Osteocyte (in vitro differentiated cells): ENCODE results near the gene SERPINB8. TPM values are rescaled to one million over a fixed set of nuclear protein-coding genes. Genes with fewer than 3 reads are reported as not detected.
A peak's percentile ranks its signal among the peaks of the same experiment; 100 is the strongest.

Source experiments
- DNase-seq: peaks from one replicate; pipeline ENCODE4 v3.0.0; 2021; ENCODE audit warnings: mixed read lengths; ENCODE audit not compliant: unreplicated experiment; ENCODE audit errors: extremely low spot score
- H3K27ac Mint-ChIP-seq: one replicate; pipeline ENCODE4 v1.8.0; 2021; ENCODE audit warnings: mild to moderate bottlenecking, mixed read lengths; ENCODE audit not compliant: unreplicated experiment
- H3K27me3 Mint-ChIP-seq: one replicate; pipeline ENCODE4 v1.8.0; 2021; ENCODE audit warnings: mixed read lengths; ENCODE audit not compliant: unreplicated experiment
- H3K36me3 Mint-ChIP-seq: one replicate; pipeline ENCODE4 v1.8.0; 2021; ENCODE audit warnings: mixed read lengths; ENCODE audit not compliant: unreplicated experiment
- H3K4me1 Mint-ChIP-seq: one replicate; pipeline ENCODE4 v1.8.0; 2021; ENCODE audit warnings: mixed read lengths; ENCODE audit not compliant: unreplicated experiment
- H3K4me3 Mint-ChIP-seq: one replicate; pipeline ENCODE4 v1.8.0; 2021; ENCODE audit warnings: mild to moderate bottlenecking, moderate library complexity, mixed read lengths; ENCODE audit not compliant: unreplicated experiment
- H3K9me3 Mint-ChIP-seq: one replicate; pipeline ENCODE4 v1.8.0; 2021; ENCODE audit warnings: mixed read lengths; ENCODE audit not compliant: unreplicated experiment
- total RNA-seq: library from RNA; stranded (reverse); gene quantifications from 2 replicates; pipeline ENCODE4 v1.2.1, GENCODE V29; 2021
- TF ChIP-seq, protein P1 (sequence below): fragments of 200-600 bp; sonication (generic); IDR thresholded peaks from 2 replicates; pipeline ENCODE4 v1.5.0; 2021; ENCODE audit warnings: antibody characterized with exemption, mild to moderate bottlenecking, moderate library complexity

SERPINB8 gene
- total RNA-seq, 1 donor from 2014 or later: 8.5 TPM

GRCh38 chr18:64009305-64009704, 39.4 kb downstream of the SERPINB8 start:
- H3K9me3 Mint-ChIP-seq: no peaks in the 10 kb centered on the region
- H3K36me3 Mint-ChIP-seq: no peaks in the 10 kb centered on the region
- H3K4me1 Mint-ChIP-seq: no peaks in the 10 kb centered on the region
- H3K4me3 Mint-ChIP-seq: no peak overlapping the region
- DNase-seq: no peak
- H3K27ac Mint-ChIP-seq: no peak overlapping the region
- H3K27me3 Mint-ChIP-seq: peaks cover 49% of the 10 kb centered on the region
- TF ChIP-seq, protein P1, sequence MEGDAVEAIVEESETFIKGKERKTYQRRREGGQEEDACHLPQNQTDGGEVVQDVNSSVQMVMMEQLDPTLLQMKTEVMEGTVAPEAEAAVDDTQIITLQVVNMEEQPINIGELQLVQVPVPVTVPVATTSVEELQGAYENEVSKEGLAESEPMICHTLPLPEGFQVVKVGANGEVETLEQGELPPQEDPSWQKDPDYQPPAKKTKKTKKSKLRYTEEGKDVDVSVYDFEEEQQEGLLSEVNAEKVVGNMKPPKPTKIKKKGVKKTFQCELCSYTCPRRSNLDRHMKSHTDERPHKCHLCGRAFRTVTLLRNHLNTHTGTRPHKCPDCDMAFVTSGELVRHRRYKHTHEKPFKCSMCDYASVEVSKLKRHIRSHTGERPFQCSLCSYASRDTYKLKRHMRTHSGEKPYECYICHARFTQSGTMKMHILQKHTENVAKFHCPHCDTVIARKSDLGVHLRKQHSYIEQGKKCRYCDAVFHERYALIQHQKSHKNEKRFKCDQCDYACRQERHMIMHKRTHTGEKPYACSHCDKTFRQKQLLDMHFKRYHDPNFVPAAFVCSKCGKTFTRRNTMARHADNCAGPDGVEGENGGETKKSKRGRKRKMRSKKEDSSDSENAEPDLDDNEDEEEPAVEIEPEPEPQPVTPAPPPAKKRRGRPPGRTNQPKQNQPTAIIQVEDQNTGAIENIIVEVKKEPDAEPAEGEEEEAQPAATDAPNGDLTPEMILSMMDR: no peak

GRCh38 chr18:64011513-64011912, 41.6 kb downstream of the SERPINB8 start:
- H3K27me3 Mint-ChIP-seq: peaks cover 52% of the 10 kb centered on the region
- no peaks in the 10 kb centered on the region for H3K36me3 Mint-ChIP-seq
- no peaks in the 10 kb centered on the region for H3K9me3 Mint-ChIP-seq
- TF ChIP-seq, protein P1: no peak
- no peak overlapping the region for H3K4me3 Mint-ChIP-seq
- no peak overlapping the region for H3K27ac Mint-ChIP-seq
- H3K4me1 Mint-ChIP-seq: no peaks in the 10 kb centered on the region
- DNase-seq: no peak

GRCh38 chr18:64017870-64018269, 48.0 kb downstream of the SERPINB8 start:
- Mint-ChIP-seq H3K27ac (no peak overlapping the region), H3K36me3 (no peaks in the 10 kb centered on the region), H3K4me3 (no peak overlapping the region), H3K4me1 (no peaks in the 10 kb centered on the region), H3K9me3 (no peaks in the 10 kb centered on the region), H3K27me3 (peaks cover 57% of the 10 kb centered on the region)
- no peak for DNase-seq
- TF ChIP-seq, protein P1: peak; percentile 62

DNA sequence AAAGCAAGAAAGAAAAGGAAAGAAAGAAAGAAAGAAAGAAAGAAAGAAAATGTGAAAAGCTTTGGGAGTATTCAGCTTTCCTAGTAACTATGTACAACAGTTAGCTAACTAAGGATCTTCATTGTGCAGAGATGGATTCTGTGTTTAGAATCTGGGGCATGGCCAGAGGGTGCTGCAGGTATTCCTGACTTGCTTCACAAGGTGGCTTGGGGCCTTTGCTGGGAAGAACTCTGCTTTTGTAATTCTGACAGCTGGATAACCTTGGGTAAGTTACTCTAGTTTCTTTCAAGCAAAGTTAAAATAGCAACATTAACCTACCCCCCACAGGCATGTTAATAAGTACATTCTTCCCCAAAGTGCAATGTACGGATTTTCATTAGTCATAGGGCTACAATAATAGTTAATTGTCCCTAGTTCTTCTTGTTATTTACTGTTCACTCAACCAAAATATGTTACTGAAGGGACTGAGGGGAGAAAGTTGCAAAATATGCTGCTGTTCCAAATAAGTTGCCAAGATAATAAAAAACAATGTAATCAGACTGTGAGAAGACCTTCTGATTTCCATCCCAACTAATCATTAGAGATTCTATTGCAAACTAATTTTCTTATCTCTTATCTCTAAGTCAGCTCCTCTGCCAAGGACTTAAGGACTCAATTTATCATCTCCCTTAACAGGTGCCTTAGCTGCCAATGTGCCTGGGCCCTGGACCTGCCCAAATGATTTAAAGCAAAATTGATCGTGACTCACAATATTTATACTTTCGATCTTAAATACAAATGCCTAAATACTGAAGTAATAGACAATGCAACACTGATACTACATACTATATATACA, 50.3 kb downstream of the SERPINB8 start:
- Mint-ChIP-seq H3K4me1 (no peaks in the 10 kb centered on the region), H3K36me3 (no peaks in the 10 kb centered on the region), H3K27ac (no peak overlapping the region), H3K9me3 (no peaks in the 10 kb centered on the region), H3K27me3 (peaks cover 38% of the 10 kb centered on the region), H3K4me3 (no peak overlapping the region)
- DNase-seq: no peak
- TF ChIP-seq, protein P1: no peak

DNA sequence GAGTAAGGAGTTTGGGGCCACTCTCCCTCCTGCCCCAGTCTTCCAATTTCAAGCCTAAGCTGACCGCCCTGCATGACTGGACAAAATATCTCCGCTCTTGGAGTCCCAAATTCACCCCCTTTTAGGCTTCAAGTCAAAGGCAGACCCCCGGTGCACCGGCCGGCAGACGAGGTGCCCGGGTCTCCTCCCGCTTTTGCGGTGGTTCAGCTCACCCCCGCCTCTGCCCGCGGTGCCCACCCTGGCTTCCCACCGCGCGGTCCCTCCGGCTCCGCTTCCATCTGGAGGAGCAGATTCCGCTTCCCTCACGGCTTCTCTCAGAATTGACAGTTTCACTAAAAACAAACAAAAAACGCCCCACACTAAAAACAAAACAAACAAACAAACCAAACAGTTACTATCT, 56.5 kb downstream of the SERPINB8 start:
- Mint-ChIP-seq H3K9me3 (no peaks in the 10 kb centered on the region), H3K36me3 (no peaks in the 10 kb centered on the region), H3K27me3 (peaks cover 29% of the 10 kb centered on the region), H3K27ac (no peak overlapping the region), H3K4me3 (no peak overlapping the region), H3K4me1 (no peaks in the 10 kb centered on the region)
- TF ChIP-seq, protein P1: no peak
- no peak for DNase-seq
